Smooth muscle cell (in vitro differentiated cells): ENCODE data around the gene PIK3CG. TPM values are rescaled to one million over a fixed set of nuclear protein-coding genes. Genes with fewer than 3 reads are reported as not detected.

Experiments used
- DNase-seq: peaks from one replicate; lab custom pipeline; 2025; ENCODE audit not compliant: unreplicated experiment; lab: John Stamatoyannopoulos, UW
- H2AFZ ChIP-seq: fragments of 200-600 bp; sonication (generic); 2 replicates; pipeline ENCODE4 v1.6.0; 2016; ENCODE audit warnings: antibody characterized with exemption, low read depth, mild to moderate bottlenecking
- H3F3A ChIP-seq: fragments of 200-600 bp; sonication (generic); 2 replicates; pipeline ENCODE4 v1.6.0; 2017; ENCODE audit warnings: antibody characterized with exemption, low read depth
- H3K27ac ChIP-seq: fragments of 200-600 bp; sonication (generic); 2 replicates; pipeline ENCODE4 v1.5.1; 2016; ENCODE audit warnings: low read depth, mild to moderate bottlenecking
- H3K27me3 ChIP-seq: fragments of 200-600 bp; sonication (generic); 2 replicates; pipeline ENCODE4 v1.6.1; 2016; ENCODE audit warnings: low read depth, mild to moderate bottlenecking
- H3K36me3 ChIP-seq: fragments of 200-600 bp; sonication (generic); 2 replicates; pipeline ENCODE4 v1.5.1; 2016; ENCODE audit warnings: low read depth
- H3K4me1 ChIP-seq: fragments of 200-600 bp; sonication (generic); 2 replicates; pipeline ENCODE4 v1.5.1; 2016; ENCODE audit warnings: low read depth
- H3K4me2 ChIP-seq: fragments of 200-600 bp; sonication (generic); 2 replicates; pipeline ENCODE4 v1.6.0; 2016; ENCODE audit warnings: mild to moderate bottlenecking
- H3K4me3 ChIP-seq: fragments of 200-600 bp; sonication (generic); 2 replicates; pipeline ENCODE4 v1.5.1; 2016; ENCODE audit warnings: mild to moderate bottlenecking
- H3K79me2 ChIP-seq: fragments of 200-600 bp; sonication (generic); 2 replicates; pipeline ENCODE4 v1.6.0; 2016; ENCODE audit warnings: low read depth, mild to moderate bottlenecking
- H3K9ac ChIP-seq: fragments of 200-600 bp; sonication (generic); 2 replicates; pipeline ENCODE4 v1.6.0; 2016; ENCODE audit warnings: low read depth
- H3K9me3 ChIP-seq: fragments of 200-600 bp; sonication (generic); replicated peaks from 2 replicates; pipeline ENCODE4 v1.5.1; 2016; ENCODE audit warnings: low read depth
- H4K20me1 ChIP-seq: fragments of 200-600 bp; sonication (generic); 2 replicates; pipeline ENCODE4 v1.6.0; 2016; ENCODE audit warnings: low read depth
- CTCF ChIP-seq: fragments of 200-600 bp; sonication (generic); IDR thresholded peaks from 2 replicates; pipeline ENCODE4 v1.5.1; 2017; ENCODE audit warnings: borderline replicate concordance, mild to moderate bottlenecking, antibody characterized with exemption; ENCODE audit not compliant: insufficient read depth, poor library complexity, severe bottlenecking
- WGBS: methylation state at CpG from one replicate; pipeline ENCODE4 v1.1.7; 2016; ENCODE audit warnings: low lambda C conversion rate; 5-methylcytosine and 5-hydroxymethylcytosine counted together
- polyA plus RNA-seq: library from polyadenylated mRNA; unstranded; fragments of >200 nt; fragmentation: Nextera tagmentation; extraction: Ambion mirVana; gene quantifications from 2 replicates; pipeline ENCODE4 v1.2.1, GENCODE V29; 2016
- total RNA-seq: library from RNA; depleted of rRNA; stranded (reverse); fragments of >200 nt; gene quantifications from 2 replicates; pipeline ENCODE4 v1.2.3, GENCODE V29; 2014

PIK3CG gene
- total and polyA plus RNA-seq, 2 experiments from 2014 or later: not detected

- no peaks in the 10 kb centered on the region for H3K4me1 ChIP-seq
- DNase-seq: no peak
- H3K79me2 ChIP-seq: no peaks in the 10 kb centered on the region
- H3K36me3 ChIP-seq: no peaks in the 10 kb centered on the region
- H3K9me3 ChIP-seq: no peaks in the 10 kb centered on the region
- H4K20me1 ChIP-seq: no peaks in the 10 kb centered on the region
- H3K9ac ChIP-seq: no peak overlapping the region
- 48% methylated on average over 6 of the region's 6 CpGs for WGBS
- peaks cover 28% of the 10 kb centered on the region for H3K27me3 ChIP-seq
- no peak overlapping the region for H3K4me2 ChIP-seq
- TF ChIP-seq CTCF: no peak
- H3F3A ChIP-seq: no peaks in the 10 kb centered on the region
- H3K27ac ChIP-seq: no peak overlapping the region
- no peak overlapping the region for H2AFZ ChIP-seq
- no peak overlapping the region for H3K4me3 ChIP-seq
These were observed 6.9 kb downstream of the PIK3CG start for GRCh38 chr7:106871793-106872571.

GRCh38 chr7:106872763-106873162 lies 7.7 kb downstream of the PIK3CG start:
- no peaks in the 10 kb centered on the region for H3K9me3 ChIP-seq
- WGBS: 94% methylated on average over 6 of the region's 6 CpGs
- H4K20me1 ChIP-seq: no peaks in the 10 kb centered on the region
- H3K9ac ChIP-seq: no peak overlapping the region
- no peak for TF ChIP-seq CTCF
- no peaks in the 10 kb centered on the region for H3K4me1 ChIP-seq
- no peak for DNase-seq
- H3K36me3 ChIP-seq: no peaks in the 10 kb centered on the region
- no peak overlapping the region for H3K27ac ChIP-seq
- H3F3A ChIP-seq: no peaks in the 10 kb centered on the region
- peaks cover 28% of the 10 kb centered on the region for H3K27me3 ChIP-seq
- H2AFZ ChIP-seq: no peak overlapping the region
- H3K79me2 ChIP-seq: no peaks in the 10 kb centered on the region
- H3K4me2 ChIP-seq: no peak overlapping the region
- H3K4me3 ChIP-seq: no peak overlapping the region

GRCh38 chr7:106874076-106874475 lies 9.0 kb downstream of the PIK3CG start:
- H3K9me3 ChIP-seq: no peaks in the 10 kb centered on the region
- H3K27ac ChIP-seq: no peak overlapping the region
- no peaks in the 10 kb centered on the region for H3K4me1 ChIP-seq
- no peaks in the 10 kb centered on the region for H3F3A ChIP-seq
- no peak overlapping the region for H3K4me3 ChIP-seq
- H3K4me2 ChIP-seq: no peak overlapping the region
- no peak overlapping the region for H3K9ac ChIP-seq
- no peaks in the 10 kb centered on the region for H3K36me3 ChIP-seq
- H2AFZ ChIP-seq: no peak overlapping the region
- no peak for DNase-seq
- TF ChIP-seq CTCF: no peak
- no peaks in the 10 kb centered on the region for H3K79me2 ChIP-seq
- no peaks in the 10 kb centered on the region for H4K20me1 ChIP-seq
- H3K27me3 ChIP-seq: peaks cover 28% of the 10 kb centered on the region

- H3K4me1 ChIP-seq: no peaks in the 10 kb centered on the region
- H3K27ac ChIP-seq: no peak overlapping the region
- H3K27me3 ChIP-seq: peaks cover 21% of the 10 kb centered on the region
- no peak overlapping the region for H3K9ac ChIP-seq
- H3K4me3 ChIP-seq: no peak overlapping the region
- no peak for TF ChIP-seq CTCF
- no peaks in the 10 kb centered on the region for H3F3A ChIP-seq
- DNase-seq: no peak
- no peaks in the 10 kb centered on the region for H3K79me2 ChIP-seq
- H3K9me3 ChIP-seq: no peaks in the 10 kb centered on the region
- 92% methylated on average over 1 of the region's 1 CpG for WGBS
- no peak overlapping the region for H2AFZ ChIP-seq
- no peak overlapping the region for H3K4me2 ChIP-seq
- H3K36me3 ChIP-seq: no peaks in the 10 kb centered on the region
- no peaks in the 10 kb centered on the region for H4K20me1 ChIP-seq
These were observed 10.4 kb downstream of the PIK3CG start for GRCh38 chr7:106875508-106875907.
